ENCODE data around the gene FNDC5. TPM values are rescaled to one million over a fixed set of nuclear protein-coding genes. Genes with fewer than 3 reads are reported as not detected.

FNDC5 gene
- total RNA-seq, 1 experiment from 2014 or later: 4.5 TPM

GRCh38 chr1:32873484-32873883, 2.8 kb upstream of the FNDC5 start:
- Histone ChIP-seq H3K4me1 (ENCODE audit: insufficient read depth, low read length) (peaks cover 5% of the 10 kb centered on the region; the same call in 1 of the 2 replicates), H3K56ac (ENCODE audit: insufficient read length, low read depth, low read length) (no peak overlapping the region), H3K18ac (ENCODE audit: insufficient read length, low read depth, low read length) (no peak overlapping the region), H4K5ac (ENCODE audit: insufficient read length, low read depth, low read length) (no peak overlapping the region), H2AFZ (ENCODE audit: low read length) (no peak overlapping the region), H2BK120ac (ENCODE audit: low read depth, low read length, poor library complexity, severe bottlenecking) (no peak overlapping the region), H2BK12ac (ENCODE audit: insufficient read length, low read depth, low read length) (no peak overlapping the region), H3K14ac (ENCODE audit: insufficient read depth, low read length) (no peak overlapping the region), H3K27me3 (ENCODE audit: insufficient read depth, low read length) (peaks cover 21% of the 10 kb centered on the region; the same call in 1 of the 2 replicates), H4K8ac (replicated peaks; ENCODE audit: insufficient read length, low read depth, low read length) (no peak overlapping the region), H2BK5ac (ENCODE audit: insufficient read length, low read length) (no peak overlapping the region), H3K79me1 (ENCODE audit: insufficient read depth, low read depth, low read length, poor library complexity, severe bottlenecking) (no peaks in the 10 kb centered on the region), H3K4me2 (ENCODE audit: insufficient read depth, insufficient read length, low read length) (no peak overlapping the region), H3K4ac (ENCODE audit: low read depth, low read length) (no peak overlapping the region), H3K27ac (ENCODE audit: insufficient read length, low read depth, low read length) (no peak overlapping the region), H3K79me2 (ENCODE audit: insufficient read depth, low read length) (no peaks in the 10 kb centered on the region), H3T11ph (ENCODE audit: low read length) (no peak overlapping the region), H4K20me1 (ENCODE audit: control insufficient read depth, insufficient read depth, insufficient read length) (no peaks in the 10 kb centered on the region), H3K23me2 (ENCODE audit: insufficient read length, low read depth, low read length, poor library complexity, severe bottlenecking) (peaks cover 4% of the 10 kb centered on the region), H2AK5ac (ENCODE audit: insufficient read length, low read length) (no peak overlapping the region), H3K9ac (ENCODE audit: extremely low read depth, insufficient read length, low read length) (no peak overlapping the region), H3K9me3 (ENCODE audit: control insufficient read depth, low read depth, low read length) (no peaks in the 10 kb centered on the region), H2BK15ac (ENCODE audit: low read depth, low read length) (no peak overlapping the region), H4K91ac (ENCODE audit: insufficient read length, low read depth, low read length) (no peak overlapping the region), H3K23ac (ENCODE audit: insufficient read length, low read depth, low read length) (no peak overlapping the region), H2BK20ac (ENCODE audit: low read depth, low read length, poor library complexity, severe bottlenecking) (no peak overlapping the region)
- no peak for TF ChIP-seq CTCF (conservative IDR thresholded peaks at IDR 0.05)
- no peak for DNase-seq
- Mint-ChIP-seq H3K27me3 (ENCODE audit: low read depth) (peaks cover 44% of the 10 kb centered on the region), H3K4me3 (peak overlapping the region in 1 of 2 experiments; percentile 46; a peak in 1 of 5 replicates), H3K27ac (no peak overlapping the region), H3K9me3 (no peaks in the 10 kb centered on the region), H3K36me3 (ENCODE audit: insufficient read depth in 1 of 3, low read depth in 3 of 3) (peaks cover 0 to 4% (median 0%) of the 10 kb centered on the region in 3 experiments; a peak in 5 of 7 replicates), H3K4me1 (peaks cover 48 to 63% of the 10 kb centered on the region in 2 experiments)
- WGBS (ENCODE audit: extremely low coverage, insufficient read length, low lambda C conversion rate): no CpG with 5 or more reads among the region's 5 CpGs
